ENCODE measurements around the gene RRP1. TPM values are rescaled to one million over a fixed set of nuclear protein-coding genes. Genes with fewer than 3 reads are reported as not detected.

The RRP1 gene
- total RNA-seq, 4 donors from 2014 or later, result 11.1 to 32.2 (median 12.9) TPM

GRCh38 chr21:43794857-43795256, 5.5 kb downstream of the RRP1 start:
- Histone ChIP-seq H3K36me3 (peaks cover 0 to 82% (median 0%) of the 10 kb centered on the region in 3 donors), H3K4me3 (no peak overlapping the region), H3K27me3 (no peaks in the 10 kb centered on the region), H3K27ac (no peak overlapping the region), H3K9me3 (no peaks in the 10 kb centered on the region), H3K4me1 (peaks cover 0 to 12% (median 3%) of the 10 kb centered on the region in 4 donors)
- no peak for DNase-seq
- TF ChIP-seq CTCF (IDR thresholded peaks at IDR 0.05) (no peak), POLR2A (IDR thresholded peaks at IDR 0.05) (no peak)

GRCh38 chr21:43797415-43797814, 8.0 kb downstream of the RRP1 start:
- no peaks in the 10 kb centered on the region for H3K9me3 ChIP-seq
- no peak overlapping the region for H3K4me3 ChIP-seq
- no peaks in the 10 kb centered on the region for H3K27me3 ChIP-seq
- peaks cover 0 to 96% (median 0%) of the 10 kb centered on the region in 3 donors for H3K36me3 ChIP-seq
- DNase-seq, result no peak
- TF ChIP-seq CTCF (IDR thresholded peaks at IDR 0.05) (no peak), POLR2A (IDR thresholded peaks at IDR 0.05) (no peak)
- H3K27ac ChIP-seq, result no peak overlapping the region
- no peaks in the 10 kb centered on the region for H3K4me1 ChIP-seq

GRCh38 chr21:43797925-43798715, 8.7 kb downstream of the RRP1 start:
- Histone ChIP-seq H3K27me3 (no peaks in the 10 kb centered on the region), H3K4me3 (no peak overlapping the region), H3K36me3 (peaks cover 0 to 96% (median 0%) of the 10 kb centered on the region in 3 donors), H3K27ac (no peak overlapping the region), H3K4me1 (no peaks in the 10 kb centered on the region), H3K9me3 (no peaks in the 10 kb centered on the region)
- DNase-seq, result no peak
- TF ChIP-seq POLR2A (IDR thresholded peaks at IDR 0.05) (no peak), CTCF (IDR thresholded peaks at IDR 0.05) (no peak)

GRCh38 chr21:43799301-43799840, 10.0 kb downstream of the RRP1 start:
- no peak for DNase-seq
- H3K9me3 ChIP-seq, result no peaks in the 10 kb centered on the region
- H3K27ac ChIP-seq, result no peak overlapping the region
- TF ChIP-seq POLR2A (IDR thresholded peaks at IDR 0.05), result no peak
- TF ChIP-seq CTCF (IDR thresholded peaks at IDR 0.05), result no peak
- no peaks in the 10 kb centered on the region for H3K27me3 ChIP-seq
- H3K4me3 ChIP-seq, result no peak overlapping the region
- H3K36me3 ChIP-seq, result peaks cover 0 to 90% (median 0%) of the 10 kb centered on the region in 3 donors
- H3K4me1 ChIP-seq, result no peaks in the 10 kb centered on the region

DNA sequence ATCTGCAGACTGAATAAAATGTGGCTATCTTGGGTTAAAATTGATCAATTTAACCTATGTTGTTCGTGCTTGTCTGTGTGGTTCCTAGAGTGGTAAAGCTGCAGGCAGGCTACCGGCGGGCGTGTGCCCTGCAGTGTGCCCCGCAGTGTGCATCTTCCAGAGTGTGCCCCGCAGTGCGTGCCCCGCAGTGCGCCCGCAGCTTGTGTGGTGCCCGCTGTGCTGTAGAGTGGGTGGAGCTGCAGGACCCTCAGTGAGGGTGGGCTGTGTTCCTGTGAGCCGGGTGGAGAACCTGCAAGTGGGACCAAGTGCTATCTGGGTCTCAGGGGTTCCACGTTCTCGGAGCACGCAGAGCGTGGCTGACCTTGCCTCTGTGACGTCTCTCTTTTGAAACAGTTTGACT, 10.7 kb downstream of the RRP1 start:
- no peak for DNase-seq
- Histone ChIP-seq H3K4me1 (no peaks in the 10 kb centered on the region), H3K36me3 (peaks cover 0 to 83% (median 0%) of the 10 kb centered on the region in 3 donors), H3K9me3 (no peaks in the 10 kb centered on the region), H3K4me3 (no peak overlapping the region), H3K27me3 (no peaks in the 10 kb centered on the region), H3K27ac (no peak overlapping the region)
- TF ChIP-seq POLR2A (IDR thresholded peaks at IDR 0.05), result no peak
- no peak for TF ChIP-seq CTCF (IDR thresholded peaks at IDR 0.05)

Data from Peyer's patch (tissue), 4 donors.